Panc1 (cell line): ENCODE data around the gene GALNT15. TPM values are rescaled to one million over a fixed set of nuclear protein-coding genes. Genes with fewer than 3 reads are reported as not detected.

Experiments used
- ATAC-seq: fragments of 200-7000 bp; cut with Tn5 transposase; 2 replicates; pipeline ENCODE4 v1.9.1; 2020; ENCODE audit warnings: mild to moderate bottlenecking, moderate library complexity
- BruUV-seq: library from RNA; stranded (reverse); fragments of 400-500 nt; replicated peaks from 2 replicates; lab custom pipeline; 2021; lab: Mats Ljungman, UMichigan
- CTCF ChIA-PET: fragments of 300-600 bp; sonication (Branson Sonifier 250); formaldehyde crosslinking; loops from one replicate; lab custom pipeline; 2022; ENCODE audit warnings: antibody characterized with exemption; lab: Charles Lee
- POLR2A ChIA-PET: fragments of 300-600 bp; sonication (Branson Sonifier 250); formaldehyde crosslinking; loops from one replicate; lab custom pipeline; 2022; ENCODE audit warnings: antibody characterized with exemption; lab: Charles Lee
- DNase-seq: peaks from one replicate; pipeline ENCODE4 v3.0.0-alpha.2; 2010; ENCODE audit warnings: low read depth, low spot score
- H3K27ac ChIP-seq: 2 replicates; pipeline ENCODE4 v1.5.1; 2011; ENCODE audit warnings: mild to moderate bottlenecking, low read length, inconsistent platforms
- H3K27me3 ChIP-seq: fragments of 200-500 bp; sonication (Bioruptor generic); 2 replicates; pipeline ENCODE4 v1.6.0; 2014; ENCODE audit warnings: low read length, inconsistent platforms; ENCODE audit not compliant: control insufficient read depth, insufficient read depth
- H3K36me3 ChIP-seq: fragments of 200-500 bp; sonication (Bioruptor generic); 2 replicates; pipeline ENCODE4 v1.5.1; 2014; ENCODE audit warnings: inconsistent platforms, mild to moderate bottlenecking, low read length, moderate library complexity; ENCODE audit not compliant: control insufficient read depth, insufficient read depth
- H3K4me1 ChIP-seq: 2 replicates; pipeline ENCODE4 v1.5.1; 2011; ENCODE audit warnings: inconsistent platforms, mild to moderate bottlenecking, low read length, moderate library complexity; ENCODE audit not compliant: control insufficient read depth, insufficient read depth
- H3K4me3 ChIP-seq, 2 experiments: 2 replicates each; pipeline ENCODE4 v1.5.1; 2011 to 2012; ENCODE audit warnings: low read depth in 2 of 2, low read length in 2 of 2, mild to moderate bottlenecking in 2 of 2, inconsistent platforms in 1 of 2, moderate library complexity in 1 of 2
- H3K9me3 ChIP-seq: fragments of 200-500 bp; sonication (Bioruptor generic); 2 replicates; pipeline ENCODE4 v1.5.1; 2014; ENCODE audit warnings: low read depth, mild to moderate bottlenecking, inconsistent platforms, low read length, moderate library complexity; ENCODE audit not compliant: control insufficient read depth, insufficient read depth
- POLR2AphosphoS5 ChIP-seq: IDR thresholded peaks from 2 replicates; pipeline ENCODE4 v1.6.1; 2012; ENCODE audit warnings: mild to moderate bottlenecking, low read depth, low read length, moderate library complexity
- SIN3A ChIP-seq: IDR thresholded peaks from 2 replicates; pipeline ENCODE4 v1.6.1; 2012; ENCODE audit warnings: low read depth, mild to moderate bottlenecking, low read length, moderate library complexity, borderline replicate concordance; ENCODE audit not compliant: insufficient read depth
- TCF7L2 ChIP-seq: IDR thresholded peaks from 2 replicates; pipeline ENCODE4 v1.6.1; 2011; ENCODE audit warnings: mild to moderate bottlenecking, low read depth, low read length, inconsistent platforms
- in situ Hi-C: cut with HindIII; loops from 2 replicates; pipeline ENCODE4 v1.10.0; 2016; ENCODE audit warnings: low sequenced_read_pairs, low pct_unique_long_range_greater_than_20kb
- intact Hi-C: fragments of 100-400 bp; cut with micrococcal nuclease; formaldehyde crosslinking; loops from one replicate; pipeline ENCODE4 v1.10.0; 2022; ENCODE audit not compliant: unreplicated experiment
- total RNA-seq: library from RNA; stranded (reverse); gene quantifications from one replicate; pipeline ENCODE4 v1.2.1, GENCODE V29; 2021; ENCODE audit not compliant: unreplicated experiment
- TF ChIP-seq, protein P1 (sequence below), 2 experiments: IDR thresholded peaks; 2 replicates each; pipeline ENCODE4 v1.6.1; 2011 to 2012; ENCODE audit warnings: low read depth in 2 of 2, control low read depth in 1 of 2, low read length in 1 of 2, mild to moderate bottlenecking in 1 of 2, moderate library complexity in 1 of 2; ENCODE audit not compliant: insufficient read depth in 1 of 2
- TF ChIP-seq, protein P2 (sequence below): fragments of 450-650 bp; IDR thresholded peaks from 2 replicates; pipeline ENCODE4 v1.5.1; 2017; ENCODE audit warnings: mild to moderate bottlenecking

GALNT15 gene
- total RNA-seq, 1 experiment from 2014 or later: 0.10 TPM

GRCh38 chr3:16214366-16214765 is 39.9 kb downstream of the GALNT15 start:
- Histone ChIP-seq H3K27me3 (no peaks in the 10 kb centered on the region), H3K4me3 (no peak overlapping the region), H3K9me3 (no peaks in the 10 kb centered on the region), H3K4me1 (no peaks in the 10 kb centered on the region), H3K36me3 (no peaks in the 10 kb centered on the region), H3K27ac (no peak overlapping the region)
- no peak for DNase-seq
- ChIA-PET POLR2A (no interaction called here), CTCF (no interaction called here)
- no peak for ATAC-seq
- in situ Hi-C loops: no loop called here
- TF ChIP-seq, protein P1, sequence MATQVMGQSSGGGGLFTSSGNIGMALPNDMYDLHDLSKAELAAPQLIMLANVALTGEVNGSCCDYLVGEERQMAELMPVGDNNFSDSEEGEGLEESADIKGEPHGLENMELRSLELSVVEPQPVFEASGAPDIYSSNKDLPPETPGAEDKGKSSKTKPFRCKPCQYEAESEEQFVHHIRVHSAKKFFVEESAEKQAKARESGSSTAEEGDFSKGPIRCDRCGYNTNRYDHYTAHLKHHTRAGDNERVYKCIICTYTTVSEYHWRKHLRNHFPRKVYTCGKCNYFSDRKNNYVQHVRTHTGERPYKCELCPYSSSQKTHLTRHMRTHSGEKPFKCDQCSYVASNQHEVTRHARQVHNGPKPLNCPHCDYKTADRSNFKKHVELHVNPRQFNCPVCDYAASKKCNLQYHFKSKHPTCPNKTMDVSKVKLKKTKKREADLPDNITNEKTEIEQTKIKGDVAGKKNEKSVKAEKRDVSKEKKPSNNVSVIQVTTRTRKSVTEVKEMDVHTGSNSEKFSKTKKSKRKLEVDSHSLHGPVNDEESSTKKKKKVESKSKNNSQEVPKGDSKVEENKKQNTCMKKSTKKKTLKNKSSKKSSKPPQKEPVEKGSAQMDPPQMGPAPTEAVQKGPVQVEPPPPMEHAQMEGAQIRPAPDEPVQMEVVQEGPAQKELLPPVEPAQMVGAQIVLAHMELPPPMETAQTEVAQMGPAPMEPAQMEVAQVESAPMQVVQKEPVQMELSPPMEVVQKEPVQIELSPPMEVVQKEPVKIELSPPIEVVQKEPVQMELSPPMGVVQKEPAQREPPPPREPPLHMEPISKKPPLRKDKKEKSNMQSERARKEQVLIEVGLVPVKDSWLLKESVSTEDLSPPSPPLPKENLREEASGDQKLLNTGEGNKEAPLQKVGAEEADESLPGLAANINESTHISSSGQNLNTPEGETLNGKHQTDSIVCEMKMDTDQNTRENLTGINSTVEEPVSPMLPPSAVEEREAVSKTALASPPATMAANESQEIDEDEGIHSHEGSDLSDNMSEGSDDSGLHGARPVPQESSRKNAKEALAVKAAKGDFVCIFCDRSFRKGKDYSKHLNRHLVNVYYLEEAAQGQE (IDR thresholded peaks at IDR 0.05; ENCODE audit: insufficient read depth in 1 of 2, low read depth in 2 of 2, low read length in 1 of 2): no peak
- no peak for TF ChIP-seq TCF7L2
- TF ChIP-seq SIN3A: no peak
- TF ChIP-seq, protein P2, sequence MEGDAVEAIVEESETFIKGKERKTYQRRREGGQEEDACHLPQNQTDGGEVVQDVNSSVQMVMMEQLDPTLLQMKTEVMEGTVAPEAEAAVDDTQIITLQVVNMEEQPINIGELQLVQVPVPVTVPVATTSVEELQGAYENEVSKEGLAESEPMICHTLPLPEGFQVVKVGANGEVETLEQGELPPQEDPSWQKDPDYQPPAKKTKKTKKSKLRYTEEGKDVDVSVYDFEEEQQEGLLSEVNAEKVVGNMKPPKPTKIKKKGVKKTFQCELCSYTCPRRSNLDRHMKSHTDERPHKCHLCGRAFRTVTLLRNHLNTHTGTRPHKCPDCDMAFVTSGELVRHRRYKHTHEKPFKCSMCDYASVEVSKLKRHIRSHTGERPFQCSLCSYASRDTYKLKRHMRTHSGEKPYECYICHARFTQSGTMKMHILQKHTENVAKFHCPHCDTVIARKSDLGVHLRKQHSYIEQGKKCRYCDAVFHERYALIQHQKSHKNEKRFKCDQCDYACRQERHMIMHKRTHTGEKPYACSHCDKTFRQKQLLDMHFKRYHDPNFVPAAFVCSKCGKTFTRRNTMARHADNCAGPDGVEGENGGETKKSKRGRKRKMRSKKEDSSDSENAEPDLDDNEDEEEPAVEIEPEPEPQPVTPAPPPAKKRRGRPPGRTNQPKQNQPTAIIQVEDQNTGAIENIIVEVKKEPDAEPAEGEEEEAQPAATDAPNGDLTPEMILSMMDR: no peak
- no peak for TF ChIP-seq POLR2AphosphoS5
- no TSS peak for BruUV-seq
- intact Hi-C loops: no loop called here

GRCh38 chr3:16216373-16216935 is 42.0 kb downstream of the GALNT15 start:
- CTCF ChIA-PET: no interaction called here

More at GRCh38 chr3:16216373-16216935, 42.0 kb downstream of the GALNT15 start:
- H3K27me3 ChIP-seq: no peaks in the 10 kb centered on the region
- POLR2A ChIA-PET: no interaction called here
- intact Hi-C loops: no loop called here
- H3K4me3 ChIP-seq: no peak overlapping the region
- in situ Hi-C loops: no loop called here
- ATAC-seq: no peak
- H3K27ac ChIP-seq: no peak overlapping the region
- TF ChIP-seq, protein P1 (IDR thresholded peaks at IDR 0.05; ENCODE audit: insufficient read depth in 1 of 2, low read depth in 2 of 2, low read length in 1 of 2): no peak
- TF ChIP-seq TCF7L2 (no peak), POLR2AphosphoS5 (no peak), SIN3A (no peak)
- TF ChIP-seq, protein P2: no peak
- DNase-seq: no peak
- no peaks in the 10 kb centered on the region for H3K36me3 ChIP-seq
- BruUV-seq: no TSS peak
- no peaks in the 10 kb centered on the region for H3K4me1 ChIP-seq
- no peaks in the 10 kb centered on the region for H3K9me3 ChIP-seq
